Heart left ventricle (tissue), 16 donors: ENCODE results near the gene PTPN11. TPM values are rescaled to one million over a fixed set of nuclear protein-coding genes. Genes with fewer than 3 reads are reported as not detected.
"Not testable (repeated sequence)": the region's sequence is repeated elsewhere in the genome, so short reads cannot be mapped to it uniquely, and the experiment has no call there.

ENCODE experiments used
- ATAC-seq, 4 donors: fragments of 200-7000 bp; cut with Tn5 transposase; one replicate each; pipeline ENCODE4 v1.9.1; 2020 to 2022; ENCODE audit warnings: moderate library complexity in 4 of 4, mild to moderate bottlenecking in 3 of 4, moderate number of reproducible peaks in 1 of 4
- DNase-seq, 5 donors: peaks; one replicate each; pipeline ENCODE4 v3.0.0-alpha.2; 2020
- H3K27ac ChIP-seq, 12 donors: fragments of 200-600 bp; sonication (generic) in 4 of 12; one replicate each; pipeline versions ENCODE4 v1.5.0 to v1.8.0; 2016 to 2022; ENCODE audit warnings: mild to moderate bottlenecking in 2 of 12
- H3K27me3 ChIP-seq, 9 donors: fragments of 200-600 bp; sonication (generic) in 2 of 9; one replicate each; pipeline versions ENCODE4 v1.5.1 to v1.8.0; 2016 to 2022; ENCODE audit warnings: mild to moderate bottlenecking in 3 of 9
- H3K36me3 ChIP-seq, 9 donors: fragments of 200-600 bp; sonication (generic) in 2 of 9; one replicate each; pipeline versions ENCODE4 v1.5.0 to v1.8.0; 2018 to 2022; ENCODE audit warnings: mild to moderate bottlenecking in 2 of 9
- H3K4me1 ChIP-seq, 12 donors: fragments of 200-600 bp; sonication (generic) in 4 of 12; one replicate each; pipeline versions ENCODE4 v1.5.0 to v1.8.0; 2016 to 2022; ENCODE audit warnings: mild to moderate bottlenecking in 3 of 12
- H3K4me3 ChIP-seq, 12 donors: fragments of 200-600 bp; sonication (generic) in 4 of 12; one replicate each; pipeline versions ENCODE4 v1.5.0 to v1.8.0; 2017 to 2022; ENCODE audit warnings: mild to moderate bottlenecking in 9 of 12, moderate library complexity in 4 of 12
- H3K9me3 ChIP-seq, 12 donors: fragments of 200-600 bp; sonication (generic) in 4 of 12; one replicate each; pipeline versions ENCODE4 v1.5.0 to v1.8.0; 2016 to 2022; ENCODE audit warnings: mild to moderate bottlenecking in 1 of 12
- POLR2A ChIP-seq, 2 donors: fragments of 450-650 bp; IDR thresholded peaks; one replicate each; pipeline ENCODE4 v1.6.1; 2017; ENCODE audit warnings: antibody characterized with exemption in 2 of 2, mild to moderate bottlenecking in 2 of 2, moderate library complexity in 2 of 2
- WGBS, 4 donors: extraction: QIAGEN DNeasy Blood & Tissue Kit in 2 of 4; methylation state at CpG; one replicate each; pipeline versions ENCODE4 v1.1.5 to v1.1.7; 2013 to 2018; 5-methylcytosine and 5-hydroxymethylcytosine counted together
- intact Hi-C, 10 donors: fragments of 100-400 bp; cut with DNase I; formaldehyde crosslinking; loops; one replicate each; pipeline versions ENCODE4 v1.11.1 to v1.14.2; 2022
- polyA plus RNA-seq, 2 donors: library from polyadenylated mRNA; stranded (reverse); fragments of 200-250 nt; gene quantifications; one replicate each; pipeline ENCODE4 v1.2.3, GENCODE V29; 2013
- total RNA-seq, 9 donors: library from RNA; depleted of rRNA in 2 of 9; stranded (reverse); fragments of >200 nt in 2 of 9; fragmentation: NEBNext Ultra II Directional in 3 of 9; extraction: Animal tissue kit (Norgen Biotek cat#: 25700) in 3 of 9; gene quantifications; one replicate each; pipeline versions ENCODE4 v1.1.0 to v1.2.4, GENCODE V29; 2016 to 2023
- TF ChIP-seq, protein P1 (sequence below), 12 donors: fragments of 200-600 bp; sonication (generic) in 4 of 12; IDR thresholded peaks; one replicate each; pipeline versions ENCODE4 v1.5.0 to v1.8.0; 2018 to 2022; ENCODE audit warnings: antibody characterized with exemption in 12 of 12, mild to moderate bottlenecking in 5 of 12
- donor health status: ischemic (EF 13 %, LVEDD 7.1; RV severe dilation, severe dysfunction).
- donor health status: healthy with polysubstance abuse.
- donor health status: DM: no; HTN: yes; CAD: no.
- donor health status: DM: no; HTN: no; CAD: no.
- donor health status: ischemic (EF 25% LVEDD 6.9; RV normal size, moderate dysfunction).
- donor health status: ischemic (EF 25% LVEDD 5.7; RV mildly dilated, moderate dysfunction).
- donor health status: healthy.
- donor health status: DM: yes; HTN: yes; CAD: no.
- donor health status: ischemic (EF 35%, LVEDD 5.7; RV mildly dilated, moderate dysfunction).
- donor health status: nonischemic (EF 11% LVEDD 7.7; RV severe dilation, severe dysfunction).
- donor health status: DM: yes; HTN: yes; CAD: no.
- donor health status: PGD.
- donor health status: ischemic (EF 29% LVEDD 5.4; RV normal size, mild dysfunction).
- donor health status: nonischemic (EF 23%, LVEDD 6.1; RV moderate dilation, normal function).

PTPN11 gene
- total and polyA plus RNA-seq, 11 donors: 35.9 to 197 (median 130) TPM

DNA sequence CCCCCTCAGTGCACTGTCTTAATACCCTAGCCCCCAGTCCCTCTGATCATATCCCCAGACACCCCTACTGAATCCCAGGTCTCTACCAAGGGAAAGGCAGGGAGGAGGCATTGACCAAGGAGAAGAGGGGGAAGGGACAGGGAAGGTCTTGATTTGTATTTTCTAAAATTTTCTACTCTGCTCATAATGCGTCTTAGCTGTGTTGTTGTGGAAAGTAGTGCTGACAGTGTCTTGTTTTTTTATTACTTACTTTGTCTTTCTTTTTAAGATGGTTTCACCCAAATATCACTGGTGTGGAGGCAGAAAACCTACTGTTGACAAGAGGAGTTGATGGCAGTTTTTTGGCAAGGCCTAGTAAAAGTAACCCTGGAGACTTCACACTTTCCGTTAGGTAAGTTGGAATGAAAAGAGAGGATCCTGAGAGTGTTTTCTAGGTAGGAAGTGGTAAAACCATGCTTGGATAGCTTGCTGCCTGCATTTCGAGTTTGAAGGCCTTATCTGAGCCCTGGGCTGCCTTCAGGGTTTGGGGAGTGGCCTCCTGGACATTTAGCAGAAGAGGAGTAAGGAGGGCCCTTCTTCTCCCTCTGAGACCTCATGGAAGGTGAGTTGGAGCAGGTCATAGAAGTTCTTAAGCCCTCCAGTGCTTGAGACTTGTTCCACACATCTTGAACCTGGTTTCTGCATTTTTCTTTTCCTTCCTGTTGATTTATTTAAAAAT lies 27.4 kb downstream of the PTPN11 start:
- Histone ChIP-seq H3K27ac (no peak overlapping the region), H3K27me3 (no peaks in the 10 kb centered on the region), H3K4me3 (no peak overlapping the region), H3K36me3 (peaks cover 0 to 54% (median 51%) of the 10 kb centered on the region in 9 donors), H3K4me1 (peaks cover 0 to 7% (median 0%) of the 10 kb centered on the region in 12 donors), H3K9me3 (no peaks in the 10 kb centered on the region)
- intact Hi-C loops: no loop called here
- DNase-seq (no peak), ATAC-seq (no peak)
- TF ChIP-seq, protein P1, sequence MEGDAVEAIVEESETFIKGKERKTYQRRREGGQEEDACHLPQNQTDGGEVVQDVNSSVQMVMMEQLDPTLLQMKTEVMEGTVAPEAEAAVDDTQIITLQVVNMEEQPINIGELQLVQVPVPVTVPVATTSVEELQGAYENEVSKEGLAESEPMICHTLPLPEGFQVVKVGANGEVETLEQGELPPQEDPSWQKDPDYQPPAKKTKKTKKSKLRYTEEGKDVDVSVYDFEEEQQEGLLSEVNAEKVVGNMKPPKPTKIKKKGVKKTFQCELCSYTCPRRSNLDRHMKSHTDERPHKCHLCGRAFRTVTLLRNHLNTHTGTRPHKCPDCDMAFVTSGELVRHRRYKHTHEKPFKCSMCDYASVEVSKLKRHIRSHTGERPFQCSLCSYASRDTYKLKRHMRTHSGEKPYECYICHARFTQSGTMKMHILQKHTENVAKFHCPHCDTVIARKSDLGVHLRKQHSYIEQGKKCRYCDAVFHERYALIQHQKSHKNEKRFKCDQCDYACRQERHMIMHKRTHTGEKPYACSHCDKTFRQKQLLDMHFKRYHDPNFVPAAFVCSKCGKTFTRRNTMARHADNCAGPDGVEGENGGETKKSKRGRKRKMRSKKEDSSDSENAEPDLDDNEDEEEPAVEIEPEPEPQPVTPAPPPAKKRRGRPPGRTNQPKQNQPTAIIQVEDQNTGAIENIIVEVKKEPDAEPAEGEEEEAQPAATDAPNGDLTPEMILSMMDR (IDR thresholded peaks at IDR 0.05): no peak
- no peak for TF ChIP-seq POLR2A (IDR thresholded peaks at IDR 0.05)
- WGBS, 4 donors: 73 to 88% (median 80%) methylated on average over 3 of the region's 3 CpGs

DNA sequence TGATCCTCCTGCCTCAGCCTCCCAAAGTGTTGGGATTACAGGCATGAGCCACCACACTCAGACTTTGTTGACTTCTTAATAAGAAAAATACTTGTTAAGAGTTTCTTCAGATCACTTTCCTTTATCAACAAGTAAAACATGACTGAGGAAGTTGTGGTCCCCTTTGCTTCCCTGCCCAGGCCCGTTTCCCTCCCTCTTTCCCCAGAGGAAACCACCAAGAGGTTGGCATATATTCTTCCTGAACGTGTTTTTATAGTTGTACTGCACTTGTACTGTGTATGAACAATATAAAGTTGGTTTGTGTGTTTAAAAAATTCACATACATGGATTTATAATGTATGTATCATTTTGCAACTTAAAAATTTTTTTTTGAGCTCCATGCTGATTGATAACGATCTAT lies 28.4 kb downstream of the PTPN11 start:
- H3K36me3 ChIP-seq: peaks cover 0 to 63% (median 60%) of the 10 kb centered on the region in 9 donors

DNA sequence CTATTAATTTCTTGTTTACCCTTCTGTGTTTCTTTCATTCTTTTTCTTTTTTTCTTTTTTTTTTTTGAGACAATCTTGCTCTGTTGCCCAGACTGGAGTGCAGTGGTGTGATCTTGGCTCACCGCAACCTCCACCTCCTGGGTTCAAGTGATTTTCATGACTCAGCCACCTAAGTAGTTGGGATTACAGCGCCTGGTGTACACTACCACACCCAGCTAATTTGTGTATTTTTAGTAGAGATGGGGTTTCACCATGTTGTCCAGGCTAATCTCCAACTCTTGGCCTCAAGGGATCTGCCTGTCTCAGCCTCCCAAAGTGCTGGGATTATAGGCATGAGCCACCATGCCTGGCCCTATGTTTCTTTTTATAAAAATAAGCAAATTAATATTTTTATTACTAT lies 29.4 kb downstream of the PTPN11 start:
- H3K27me3 ChIP-seq, H3K9me3 ChIP-seq, H3K4me1 ChIP-seq, intact Hi-C loops, H3K4me3 ChIP-seq, H3K27ac ChIP-seq, DNase-seq, ATAC-seq: not testable (repeated sequence)
- 74 to 89% (median 83%) methylated on average over 2 of the region's 2 CpGs for WGBS, 4 donors
- peaks cover 0 to 74% (median 71%) of the 10 kb centered on the region in 9 donors for H3K36me3 ChIP-seq

More for the DNA sequence above, 28.4 kb downstream of the PTPN11 start:
- ATAC-seq (no peak), DNase-seq (no peak)
- no peaks in the 10 kb centered on the region for H3K27me3 ChIP-seq
- H3K9me3 ChIP-seq: no peaks in the 10 kb centered on the region
- intact Hi-C loops: no loop called here
- H3K27ac ChIP-seq: no peak overlapping the region
- no peak overlapping the region for H3K4me3 ChIP-seq
- TF ChIP-seq, protein P1 (IDR thresholded peaks at IDR 0.05): no peak
- no peak for TF ChIP-seq POLR2A (IDR thresholded peaks at IDR 0.05)
- 74 to 85% (median 79%) methylated on average over 3 of the region's 3 CpGs for WGBS, 4 donors
- peaks cover 0 to 7% (median 0%) of the 10 kb centered on the region in 12 donors for H3K4me1 ChIP-seq

DNA sequence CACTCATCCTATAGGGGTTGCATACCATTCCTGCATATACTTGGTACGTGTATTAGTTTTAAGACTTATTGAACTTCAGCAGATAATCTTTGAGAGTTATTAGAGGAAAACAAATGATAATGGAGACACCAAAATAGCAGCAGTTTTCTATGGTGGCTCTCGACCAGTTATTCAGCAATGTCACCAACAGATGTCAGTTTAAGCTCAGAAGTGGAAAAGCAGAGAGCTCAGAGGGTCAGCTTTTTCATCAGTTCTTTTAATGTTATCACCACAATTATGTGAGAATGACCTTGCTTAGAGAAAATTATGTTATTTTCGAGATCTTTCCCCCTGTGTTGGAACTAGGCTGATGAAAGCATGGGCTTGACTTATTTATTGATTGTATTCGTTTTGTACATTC lies 32.0 kb downstream of the PTPN11 start:
- intact Hi-C loops: no loop called here
- no peak overlapping the region for H3K27ac ChIP-seq
- DNase-seq (no peak), ATAC-seq (no peak)
- H3K4me1 ChIP-seq: peaks cover 0 to 7% (median 0%) of the 10 kb centered on the region in 12 donors
- 70 to 83% (median 75%) methylated on average over 4 of the region's 4 CpGs for WGBS, 4 donors
- peaks cover 0 to 99% (median 96%) of the 10 kb centered on the region in 9 donors for H3K36me3 ChIP-seq
- H3K4me3 ChIP-seq: no peak overlapping the region
- H3K9me3 ChIP-seq: no peaks in the 10 kb centered on the region
- no peaks in the 10 kb centered on the region for H3K27me3 ChIP-seq
- TF ChIP-seq, protein P1 (IDR thresholded peaks at IDR 0.05): no peak
- TF ChIP-seq POLR2A (IDR thresholded peaks at IDR 0.05): no peak
